ENCODE measurements around the gene PLIN1.

DNA sequence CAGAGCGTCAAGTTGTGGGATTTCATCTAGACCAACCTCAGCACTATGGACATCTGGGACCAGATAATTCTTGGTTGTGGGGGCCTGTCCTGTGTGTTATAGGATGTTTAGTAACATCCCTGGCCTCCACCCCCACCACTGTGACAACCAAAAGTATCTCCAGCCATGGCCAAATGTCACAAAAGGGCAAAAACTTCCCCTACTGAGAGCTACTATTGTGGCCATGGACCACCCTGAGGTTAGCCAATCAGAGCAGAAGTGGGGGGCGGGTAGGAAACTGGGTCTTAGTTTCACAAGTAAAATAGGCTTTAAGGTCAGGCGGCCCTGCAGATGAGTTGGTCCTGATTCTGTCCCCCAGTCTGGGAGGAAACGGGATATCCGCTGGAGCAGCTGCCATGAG, 49.3 kb downstream of the PLIN1 start:
- TF ChIP-seq, protein P1, sequence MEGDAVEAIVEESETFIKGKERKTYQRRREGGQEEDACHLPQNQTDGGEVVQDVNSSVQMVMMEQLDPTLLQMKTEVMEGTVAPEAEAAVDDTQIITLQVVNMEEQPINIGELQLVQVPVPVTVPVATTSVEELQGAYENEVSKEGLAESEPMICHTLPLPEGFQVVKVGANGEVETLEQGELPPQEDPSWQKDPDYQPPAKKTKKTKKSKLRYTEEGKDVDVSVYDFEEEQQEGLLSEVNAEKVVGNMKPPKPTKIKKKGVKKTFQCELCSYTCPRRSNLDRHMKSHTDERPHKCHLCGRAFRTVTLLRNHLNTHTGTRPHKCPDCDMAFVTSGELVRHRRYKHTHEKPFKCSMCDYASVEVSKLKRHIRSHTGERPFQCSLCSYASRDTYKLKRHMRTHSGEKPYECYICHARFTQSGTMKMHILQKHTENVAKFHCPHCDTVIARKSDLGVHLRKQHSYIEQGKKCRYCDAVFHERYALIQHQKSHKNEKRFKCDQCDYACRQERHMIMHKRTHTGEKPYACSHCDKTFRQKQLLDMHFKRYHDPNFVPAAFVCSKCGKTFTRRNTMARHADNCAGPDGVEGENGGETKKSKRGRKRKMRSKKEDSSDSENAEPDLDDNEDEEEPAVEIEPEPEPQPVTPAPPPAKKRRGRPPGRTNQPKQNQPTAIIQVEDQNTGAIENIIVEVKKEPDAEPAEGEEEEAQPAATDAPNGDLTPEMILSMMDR (IDR thresholded peaks at IDR 0.05): no peak
- TF ChIP-seq POLR2A (IDR thresholded peaks at IDR 0.05): no peak

Measured in body of pancreas (tissue), 4 donors.